K562 (cell line): ENCODE results near the gene CAGE1. TPM values are rescaled to one million over a fixed set of nuclear protein-coding genes. Genes with fewer than 3 reads are reported as not detected.

ENCODE experiments used
- ATF3 ChIP-seq, 2 experiments: fragments of 450-650 bp in 1 of 2; sonication (generic) in 1 of 2; formaldehyde crosslinking in 1 of 2; IDR thresholded peaks in 1 of 2; conservative IDR thresholded peaks in 1 of 2; 2 replicates each; pipeline versions ENCODE4 v1.6.1 to v1.8.1; 2016 to 2023; ENCODE audit warnings: mild to moderate bottlenecking in 2 of 2, moderate library complexity in 2 of 2, inconsistent platforms in 1 of 2, missing genetic modification reagents in 1 of 2
- CREM ChIP-seq: IDR thresholded peaks from 2 replicates; pipeline ENCODE4 v1.6.1; 2014; ENCODE audit warnings: antibody characterized with exemption, low read depth
- DEAF1 ChIP-seq: fragments of 450-650 bp; formaldehyde crosslinking; IDR thresholded peaks from 2 replicates; pipeline ENCODE4 v1.4.0; 2020; ENCODE audit warnings: mild to moderate bottlenecking, moderate library complexity
- DPF2 ChIP-seq: fragments of 450-650 bp; IDR thresholded peaks from 2 replicates; pipeline ENCODE4 v1.6.1; 2016
- JUND ChIP-seq, 2 experiments: IDR thresholded peaks; 2 replicates in 1 of 2; 3 replicates in 1 of 2; pipeline ENCODE4 v1.6.1; 2011; ENCODE audit warnings: borderline replicate concordance in 2 of 2, low read depth in 2 of 2, low read length in 2 of 2, improper control_type of control experiment in 1 of 2, missing biosample characterization in 1 of 2, missing genetic modification characterization in 1 of 2, missing genetic modification reagents in 1 of 2
- L3MBTL2 ChIP-seq: fragments of 450-650 bp; IDR thresholded peaks from 2 replicates; pipeline ENCODE4 v1.6.1; 2016; ENCODE audit warnings: mild to moderate bottlenecking, moderate library complexity
- MAFF ChIP-seq: IDR thresholded peaks from 2 replicates; pipeline ENCODE4 v1.6.1; 2012; ENCODE audit warnings: low read length, improper control_type of control experiment
- MAFK ChIP-seq: IDR thresholded peaks from 2 replicates; pipeline ENCODE4 v1.6.1; 2011; ENCODE audit warnings: low read length, improper control_type of control experiment
- MYC ChIP-seq, 2 experiments: fragments of 250-450 bp in 1 of 2; sonication (Bioruptor Pico) in 1 of 2; IDR thresholded peaks; 2 replicates each; pipeline versions ENCODE4 v1.5.1 to v1.6.1; 2012 to 2021; ENCODE audit warnings: low read depth in 2 of 2, borderline replicate concordance in 1 of 2, improper control_type of control experiment in 1 of 2, low read length in 1 of 2, mild to moderate bottlenecking in 1 of 2, moderate library complexity in 1 of 2
- NFE2 ChIP-seq: IDR thresholded peaks from 2 replicates; pipeline ENCODE4 v1.6.1; 2014; ENCODE audit warnings: antibody characterized with exemption, low read depth
- NR2C2 ChIP-seq, 2 experiments: fragments of 200-800 bp in 1 of 2; sonication (Bioruptor generic) in 1 of 2; sonication (generic) in 1 of 2; formaldehyde crosslinking in 1 of 2; IDR thresholded peaks; 2 replicates each; pipeline versions ENCODE4 v1.6.1 to v1.8.0; 2016 to 2022; ENCODE audit warnings: mild to moderate bottlenecking in 1 of 2, missing compliant biosample characterization in 1 of 2, missing genetic modification characterization in 1 of 2, missing genetic modification reagents in 1 of 2
- PRDM10 ChIP-seq: fragments of 450-650 bp; IDR thresholded peaks from 2 replicates; pipeline ENCODE4 v1.6.1; 2018; ENCODE audit not compliant: partially characterized antibody
- TFAM ChIP-seq: fragments of 250-450 bp; sonication (Bioruptor Pico); conservative IDR thresholded peaks from 2 replicates; pipeline ENCODE4 v1.5.0; 2021; ENCODE audit warnings: mild to moderate bottlenecking, moderate library complexity
- ZNF316 ChIP-seq: fragments of 450-650 bp; IDR thresholded peaks from 2 replicates; pipeline ENCODE4 v1.6.1; 2016
- ZNF445 ChIP-seq: fragments of 250-450 bp; sonication (Bioruptor Pico); IDR thresholded peaks from 2 replicates; pipeline ENCODE4 v1.4.0; 2020; ENCODE audit warnings: low read depth, mild to moderate bottlenecking, moderate library complexity
- ZNF592 ChIP-seq: fragments of 450-650 bp; IDR thresholded peaks from 2 replicates; pipeline ENCODE4 v1.6.1; 2017; ENCODE audit warnings: antibody characterized with exemption, mild to moderate bottlenecking
- polyA plus RNA-seq, 8 experiments: library from polyadenylated mRNA; depleted of rRNA in 4 of 8; stranded (reverse) in 5 of 8; unstranded in 3 of 8; fragments of >200 nt; fragmentation: Nextera tagmentation in 2 of 8; fragmentation: Illumina TruSeq in 1 of 8; extraction: Ambion mirVana in 2 of 8; extraction: Trizol in 1 of 8; gene quantifications; 2 replicates each; pipeline versions ENCODE4 v1.2.1 to v1.2.3, GENCODE V29; 2011 to 2014; ENCODE audit warnings: inconsistent platforms in 1 of 8, missing spikeins in 1 of 8
- total RNA-seq, 7 experiments: library from RNA; depleted of rRNA in 6 of 7; stranded (reverse); fragments of >200 nt in 6 of 7; fragmentation: Illumina TruSeq in 2 of 7; extraction: Trizol in 2 of 7; gene quantifications; 2 replicates each; pipeline versions ENCODE4 v1.2.1 to v1.2.3, GENCODE V29; 2011 to 2021; ENCODE audit warnings: low replicate concordance in 1 of 7

The CAGE1 gene
- total and polyA plus RNA-seq, 9 of the 15 experiments (the other 6 are each of a cell fraction or from before 2014, with no cell fraction given) = 0.13 to 0.33 (median 0.18) TPM; not detected in 4

GRCh38 chr6:7328243-7328642 lies 61.3 kb downstream of the CAGE1 start (continued):
- peak; percentile 44; the same call in 1 of the 2 replicates for TF ChIP-seq MYC (IDR thresholded peaks at IDR 0.05; ENCODE audit: low read depth, low read length)
- TF ChIP-seq MYC (CRISPR knock-in tag; IDR thresholded peaks at IDR 0.05; ENCODE audit: borderline replicate concordance, low read depth) = no peak
- peak; percentile 32; the same call in 1 of the 2 replicates for TF ChIP-seq MAFK
- peak; percentile 35; the same call in 1 of the 2 replicates for TF ChIP-seq DPF2
- TF ChIP-seq NR2C2 (CRISPR knock-in tag; IDR thresholded peaks at IDR 0.05) = no peak
- no peak for TF ChIP-seq NR2C2 (tag; IDR thresholded peaks at IDR 0.05)
- no peak for TF ChIP-seq ZNF445 (CRISPR knock-in tag)
- peak; percentile 28; the same call in 1 of the 2 replicates for TF ChIP-seq MAFF
- no peak for TF ChIP-seq DEAF1 (CRISPR knock-in tag)
- peak; percentile 59; the same call in 1 of the 2 replicates for TF ChIP-seq ZNF316
- TF ChIP-seq PRDM10 = peak; percentile 15
- peak; percentile 56; the same call in 1 of the 2 replicates for TF ChIP-seq ZNF592
- TF ChIP-seq ATF3 (IDR thresholded peaks at IDR 0.05) = peak; percentile 22; the same call in 1 of the 2 replicates
- no peak for TF ChIP-seq ATF3 (CRISPR knock-in tag; conservative IDR thresholded peaks at IDR 0.05)
- TF ChIP-seq NFE2 = peak; percentile 70
- peak; percentile 56; the same call in 1 of the 2 replicates for TF ChIP-seq JUND (IDR thresholded peaks at IDR 0.05; ENCODE audit: borderline replicate concordance, low read depth, low read length)
- no peak for TF ChIP-seq JUND (tag; IDR thresholded peaks at IDR 0.05; ENCODE audit: borderline replicate concordance, low read depth, low read length)
- TF ChIP-seq L3MBTL2 = peak; percentile 71
- peak; percentile 80 for TF ChIP-seq CREM
- no peak for TF ChIP-seq TFAM (CRISPR knock-in tag)
